Hepatocyte (in vitro differentiated cells): ENCODE results near the gene ZNF607.

Experiments used
- CTCF ChIP-seq: fragments of 200-600 bp; sonication (generic); IDR thresholded peaks from 2 replicates; pipeline ENCODE4 v1.5.1; 2016; ENCODE audit warnings: antibody characterized with exemption, mild to moderate bottlenecking; ENCODE audit not compliant: poor library complexity
- EZH2 ChIP-seq: fragments of 200-600 bp; sonication (generic); IDR thresholded peaks from 2 replicates; pipeline ENCODE4 v1.6.1; 2016; ENCODE audit warnings: antibody characterized with exemption, mild to moderate bottlenecking, borderline replicate concordance
- EZH2phosphoT487 ChIP-seq: fragments of 200-600 bp; sonication (generic); IDR thresholded peaks from one replicate; pipeline ENCODE4 v1.6.1; 2018; ENCODE audit warnings: antibody characterized with exemption, mild to moderate bottlenecking, low read depth, moderate library complexity; ENCODE audit not compliant: unreplicated experiment, severe bottlenecking

DNA sequence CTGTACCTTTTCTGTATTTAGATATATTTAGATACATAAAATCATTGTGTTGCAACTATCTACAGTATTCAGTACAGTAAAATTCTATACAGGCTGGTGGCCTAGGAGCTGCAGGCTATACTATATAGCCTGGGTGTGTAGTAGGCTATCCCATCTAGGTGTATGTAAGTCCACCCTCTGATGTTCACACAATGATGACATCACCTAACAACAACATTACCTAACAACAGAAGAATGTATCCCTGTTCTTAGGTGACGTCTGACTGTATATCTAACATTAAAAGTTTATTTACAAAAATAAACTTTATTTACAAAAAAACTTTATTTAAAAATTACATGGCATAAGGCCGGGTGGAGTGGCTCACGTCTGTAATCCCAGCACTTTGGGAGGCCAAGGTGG, 36.0 kb downstream of the ZNF607 start:
- TF ChIP-seq CTCF = no peak
- TF ChIP-seq EZH2 = no peak
- no peak for TF ChIP-seq EZH2phosphoT487
